CD14-positive monocyte (primary cell): Measurements from ENCODE around the gene TBC1D4. TPM values are rescaled to one million over a fixed set of nuclear protein-coding genes. Genes with fewer than 3 reads are reported as not detected.

Source experiments
- DNase-seq, 3 donors: peaks; one replicate each; pipeline ENCODE4 v3.0.0-alpha.2; 2011 to 2022
- H2AFZ ChIP-seq: 2 replicates; pipeline ENCODE4 v1.6.0; 2012; ENCODE audit warnings: mild to moderate bottlenecking, low read depth, low read length, inconsistent platforms; ENCODE audit not compliant: insufficient read depth, poor library complexity, severe bottlenecking
- H3K27ac ChIP-seq, 2 donors: 1 replicate in 1 of 2; 2 replicates in 1 of 2; pipeline ENCODE4 v1.5.1; 2012 to 2013; ENCODE audit warnings: low read length in 2 of 2, control low read depth in 1 of 2, inconsistent platforms in 1 of 2, low read depth in 1 of 2, mild to moderate bottlenecking in 1 of 2
- H3K27me3 ChIP-seq, 2 donors: one replicate each; pipeline versions ENCODE4 v1.6.0 to v1.6.1; 2011 to 2013; ENCODE audit warnings: low read length in 2 of 2; ENCODE audit not compliant: control insufficient read depth in 2 of 2, insufficient read depth in 2 of 2
- H3K36me3 ChIP-seq, 2 donors: replicated peaks in 1 of 2; 1 replicate in 1 of 2; 2 replicates in 1 of 2; pipeline versions ENCODE4 v1.5.1 to v1.6.1; 2012 to 2013; ENCODE audit warnings: low read length in 2 of 2, control low read depth in 1 of 2, inconsistent platforms in 1 of 2, mild to moderate bottlenecking in 1 of 2; ENCODE audit not compliant: insufficient read depth in 2 of 2, control insufficient read depth in 1 of 2
- H3K4me1 ChIP-seq, 2 donors: 1 replicate in 1 of 2; 2 replicates in 1 of 2; pipeline versions ENCODE4 v1.5.1 to v1.6.1; 2012 to 2013; ENCODE audit warnings: low read length in 2 of 2, control low read depth in 1 of 2, inconsistent platforms in 1 of 2, mild to moderate bottlenecking in 1 of 2, moderate library complexity in 1 of 2; ENCODE audit not compliant: insufficient read depth in 2 of 2, control insufficient read depth in 1 of 2
- H3K4me2 ChIP-seq: replicated peaks from 2 replicates; pipeline ENCODE3; 2012; ENCODE audit warnings: low read length, moderate library complexity, mild to moderate bottlenecking; ENCODE audit not compliant: poor library complexity, severe bottlenecking; ENCODE audit errors: extremely low read depth
- H3K4me3 ChIP-seq, 3 experiments: fragments of 200-600 bp in 1 of 3; sonication (generic) in 1 of 3; replicated peaks in 1 of 3; 1 replicate in 2 of 3; 2 replicates in 1 of 3; pipeline ENCODE4 v1.5.1; 2011 to 2013; ENCODE audit warnings: low read length in 3 of 3, mild to moderate bottlenecking in 3 of 3, control low read depth in 2 of 3, low read depth in 2 of 3, inconsistent platforms in 1 of 3, moderate library complexity in 1 of 3
- H3K79me2 ChIP-seq: 2 replicates; pipeline ENCODE4 v1.6.0; 2012; ENCODE audit warnings: mild to moderate bottlenecking, control low read depth, inconsistent platforms, low read length, moderate library complexity; ENCODE audit not compliant: insufficient read depth
- H3K9ac ChIP-seq: 2 replicates; pipeline ENCODE4 v1.6.0; 2017; ENCODE audit warnings: low read length, mild to moderate bottlenecking; ENCODE audit not compliant: insufficient read depth, poor library complexity, severe bottlenecking
- H3K9me3 ChIP-seq, 2 donors: replicated peaks in 1 of 2; 1 replicate in 1 of 2; 2 replicates in 1 of 2; pipeline versions ENCODE4 v1.5.1 to v1.6.1; 2012 to 2013; ENCODE audit warnings: low read length in 2 of 2, control low read depth in 1 of 2; ENCODE audit not compliant: control insufficient read depth in 1 of 2, insufficient read depth in 1 of 2
- H4K20me1 ChIP-seq: 2 replicates; pipeline ENCODE4 v1.6.0; 2012; ENCODE audit warnings: mild to moderate bottlenecking, low read length, control low read depth, moderate library complexity; ENCODE audit not compliant: insufficient read depth
- H3K27ac Mint-ChIP-seq, 7 donors: one replicate each; pipeline ENCODE4 v1.8.0; 2020; ENCODE audit warnings: mild to moderate bottlenecking in 7 of 7, mixed read lengths in 7 of 7, moderate library complexity in 6 of 7, inconsistent platforms in 2 of 7
- H3K27me3 Mint-ChIP-seq, 3 donors: one replicate each; pipeline ENCODE4 v1.8.0; 2021 to 2022; ENCODE audit warnings: low read depth in 3 of 3, mild to moderate bottlenecking in 3 of 3, mixed read lengths in 3 of 3, moderate library complexity in 3 of 3, inconsistent platforms in 1 of 3
- H3K36me3 Mint-ChIP-seq, 2 donors: one replicate each; pipeline ENCODE4 v1.8.0; 2020; ENCODE audit warnings: mixed read lengths in 2 of 2, inconsistent platforms in 1 of 2, mild to moderate bottlenecking in 1 of 2
- H3K4me1 Mint-ChIP-seq: one replicate; pipeline ENCODE4 v1.8.0; 2020; ENCODE audit warnings: mild to moderate bottlenecking, mixed read lengths
- H3K4me3 Mint-ChIP-seq, 2 donors: one replicate each; pipeline ENCODE4 v1.8.0; 2020; ENCODE audit warnings: mild to moderate bottlenecking in 2 of 2, mixed read lengths in 2 of 2, moderate library complexity in 1 of 2
- H3K9me3 Mint-ChIP-seq, 7 donors: one replicate each; pipeline ENCODE4 v1.8.0; 2020 to 2022; ENCODE audit warnings: mixed read lengths in 7 of 7, mild to moderate bottlenecking in 6 of 7, moderate library complexity in 6 of 7, inconsistent platforms in 2 of 7
- CTCF ChIP-seq: fragments of 200-600 bp; IDR thresholded peaks from one replicate; pipeline ENCODE4 v1.8.0; 2022; ENCODE audit warnings: antibody characterized with exemption, mild to moderate bottlenecking
- WGBS: methylation state at CpG from one replicate; pipeline ENCODE4 v1.1.5; 2013; ENCODE audit warnings: missing lambda C conversion rate; ENCODE audit not compliant: insufficient coverage; 5-methylcytosine and 5-hydroxymethylcytosine counted together
- intact Hi-C, 2 donors: fragments of 100-400 bp; cut with micrococcal nuclease; formaldehyde crosslinking; loops; one replicate each; pipeline versions ENCODE4 v1.15.0 to v1.15.1; 2023
- polyA plus RNA-seq, 3 donors: library from polyadenylated mRNA; depleted of rRNA in 1 of 3; unstranded in 2 of 3; stranded (reverse) in 1 of 3; fragments of 300-500 nt in 2 of 3; fragments of >200 nt in 1 of 3; fragmentation: Illumina TruSeq in 2 of 3; gene quantifications; 1 replicate in 2 of 3; 2 replicates in 1 of 3; pipeline ENCODE4 v1.2.3, GENCODE V29; 2012 to 2021

Gene TBC1D4
- polyA plus RNA-seq, 3 donors: 2.0 to 6.7 (median 2.5) TPM

GRCh38 chr13:75508002-75508548, 26.1 kb upstream of the TBC1D4 start:
- Mint-ChIP-seq H3K4me3 (no peak overlapping the region), H3K36me3 (no peaks in the 10 kb centered on the region), H3K27ac (no peak overlapping the region), H3K27me3 (peaks cover 0 to 4% (median 0%) of the 10 kb centered on the region in 3 donors), H3K4me1 (peaks cover 45% of the 10 kb centered on the region), H3K9me3 (peaks cover 0 to 2% (median 0%) of the 10 kb centered on the region in 7 donors)
- Histone ChIP-seq H4K20me1 (no peaks in the 10 kb centered on the region), H3K27me3 (no peaks in the 10 kb centered on the region), H3K9me3 (no peaks in the 10 kb centered on the region), H3K4me1 (peaks cover 50 to 56% of the 10 kb centered on the region in 2 donors), H3K36me3 (no peaks in the 10 kb centered on the region), H3K79me2 (no peaks in the 10 kb centered on the region), H2AFZ (no peak overlapping the region), H3K4me3 (no peak overlapping the region), H3K27ac (no peak overlapping the region), H3K9ac (no peak overlapping the region), H3K4me2 (no peak overlapping the region)
- no peak for TF ChIP-seq CTCF
- WGBS: 100% methylated on average over 3 of the region's 6 CpGs
- no peak for DNase-seq
- intact Hi-C loops: loop anchor here in 1 of 2 donors (5.0 kb wide), 1 partner anchor 39 kb away; the partner anchor contains the start of gene UCHL3

GRCh38 chr13:75507027-75508001, 25.3 kb upstream of the TBC1D4 start:
- peaks cover 0 to 4% (median 0%) of the 10 kb centered on the region in 3 donors for H3K27me3 Mint-ChIP-seq
- no peak for TF ChIP-seq CTCF
- Histone ChIP-seq H2AFZ (no peak overlapping the region), H3K4me3 (no peak overlapping the region), H4K20me1 (no peaks in the 10 kb centered on the region), H3K4me2 (no peak overlapping the region), H3K27ac (no peak overlapping the region), H3K79me2 (no peaks in the 10 kb centered on the region), H3K36me3 (no peaks in the 10 kb centered on the region), H3K9me3 (no peaks in the 10 kb centered on the region), H3K4me1 (peaks cover 42 to 48% of the 10 kb centered on the region in 2 donors), H3K9ac (no peak overlapping the region), H3K27me3 (no peaks in the 10 kb centered on the region)
- peak overlapping the region in 1 of 7 donors; percentile 50 for H3K27ac Mint-ChIP-seq
- H3K9me3 Mint-ChIP-seq: peaks cover 0 to 6% (median under 1%) of the 10 kb centered on the region in 7 donors
- DNase-seq: peak; percentile 27 to 72 (median 38)
- no peak overlapping the region for H3K4me3 Mint-ChIP-seq
- H3K4me1 Mint-ChIP-seq: peaks cover 38% of the 10 kb centered on the region
- intact Hi-C loops: loop anchor here in 1 of 2 donors (5.0 kb wide), 1 partner anchor 40 kb away; the partner anchor contains the start of gene UCHL3
- H3K36me3 Mint-ChIP-seq: no peaks in the 10 kb centered on the region
- 74% methylated on average over 8 of the region's 10 CpGs for WGBS
